Aorta (tissue), 5 donors: ENCODE results near the gene MYL6B. TPM values are rescaled to one million over a fixed set of nuclear protein-coding genes. Genes with fewer than 3 reads are reported as not detected.
"Not testable (repeated sequence)": the region's sequence is repeated elsewhere in the genome, so short reads cannot be mapped to it uniquely, and the experiment has no call there.

Source experiments
- ATAC-seq: fragments of 200-7000 bp; cut with Tn5 transposase; one replicate; pipeline ENCODE4 v1.9.1; 2022; ENCODE audit warnings: moderate library complexity; ENCODE audit not compliant: low FRiP score
- DNase-seq, 2 donors: peaks; one replicate each; pipeline ENCODE4 v3.0.0-alpha.2; 2020
- H3K27ac ChIP-seq, 2 donors: one replicate each; pipeline ENCODE4 v1.5.1; 2013; ENCODE audit warnings: low read length in 2 of 2, mild to moderate bottlenecking in 2 of 2, moderate library complexity in 2 of 2, control low read depth in 1 of 2, inconsistent platforms in 1 of 2, low read depth in 1 of 2
- H3K27me3 ChIP-seq, 2 donors: one replicate each; pipeline ENCODE4 v1.6.1; 2013; ENCODE audit warnings: control low read depth in 1 of 2, low read length in 1 of 2, mild to moderate bottlenecking in 1 of 2, moderate library complexity in 1 of 2; ENCODE audit not compliant: insufficient read depth in 2 of 2, control insufficient read depth in 1 of 2
- H3K36me3 ChIP-seq, 2 donors: one replicate each; pipeline ENCODE4 v1.6.1; 2013; ENCODE audit warnings: control low read depth in 1 of 2, low read length in 1 of 2, mild to moderate bottlenecking in 1 of 2; ENCODE audit not compliant: insufficient read depth in 2 of 2, control insufficient read depth in 1 of 2
- H3K4me1 ChIP-seq, 2 donors: one replicate each; pipeline ENCODE4 v1.6.1; 2013; ENCODE audit warnings: low read length in 2 of 2, control low read depth in 1 of 2, mild to moderate bottlenecking in 1 of 2, moderate library complexity in 1 of 2; ENCODE audit not compliant: insufficient read depth in 2 of 2, control insufficient read depth in 1 of 2
- H3K4me3 ChIP-seq, 2 donors: one replicate each; pipeline ENCODE4 v1.5.1; 2013; ENCODE audit warnings: low read length in 2 of 2, control low read depth in 1 of 2, mild to moderate bottlenecking in 1 of 2
- H3K9me3 ChIP-seq: one replicate; pipeline ENCODE4 v1.6.1; 2013; ENCODE audit warnings: mild to moderate bottlenecking, low read length; ENCODE audit not compliant: control insufficient read depth
- WGBS, 2 donors: extraction: QIAGEN DNeasy Blood & Tissue Kit; methylation state at CpG; one replicate each; pipeline ENCODE4 v1.1.7; 2013; 5-methylcytosine and 5-hydroxymethylcytosine counted together
- intact Hi-C, 2 donors: fragments of 100-400 bp; cut with DNase I; formaldehyde crosslinking; loops; one replicate each; pipeline versions ENCODE4 v1.14.2 to v1.15.0; 2022
- polyA plus RNA-seq, 2 donors: library from polyadenylated mRNA; stranded (reverse); fragments of 200-250 nt; gene quantifications; one replicate each; pipeline ENCODE4 v1.2.3, GENCODE V29; 2013
- total RNA-seq, 2 donors: library from RNA; stranded (reverse); fragmentation: NEBNext Ultra II Directional; extraction: Animal tissue kit (Norgen Biotek cat#: 25700); gene quantifications; one replicate each; pipeline ENCODE4 v1.2.1, GENCODE V29; 2021
- donor health status: healthy with polysubstance abuse.
- donor health status: Bipolar disorder and iron deficiency.
- donor health status: DM: no; HTN: no; CAD: no.
- donor health status: DM: no; HTN: no; CAD: no.
- donor health status: DM: yes; HTN: yes; CAD: no.

Gene MYL6B
- total and polyA plus RNA-seq, 4 donors = 30.2 to 101 (median 50.4) TPM

DNA sequence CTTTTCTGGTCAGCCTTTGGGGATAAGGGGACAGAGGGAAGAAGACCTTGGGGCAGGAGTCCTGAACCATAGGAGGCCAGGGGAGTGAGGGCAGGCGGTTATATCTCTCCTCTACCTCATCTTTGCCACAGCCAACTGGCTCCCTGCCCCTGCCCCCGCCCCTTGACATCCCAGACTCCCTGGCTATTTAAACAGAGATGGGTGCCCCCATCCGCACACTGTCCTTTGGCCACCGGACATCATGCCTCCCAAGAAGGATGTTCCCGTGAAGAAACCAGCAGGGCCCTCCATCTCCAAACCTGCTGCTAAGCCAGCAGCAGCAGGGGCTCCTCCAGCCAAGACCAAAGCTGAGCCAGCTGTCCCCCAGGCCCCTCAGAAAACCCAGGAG, 1.3 kb downstream of the MYL6B start:
- no peak for ATAC-seq
- DNase-seq = no peak
- intact Hi-C loops = no loop called here
- WGBS, 2 donors = 61 to 80% methylated on average over 5 of the region's 5 CpGs
- no peaks in the 10 kb centered on the region for H3K9me3 ChIP-seq
- H3K27ac ChIP-seq = no peak overlapping the region
- H3K27me3 ChIP-seq = no peaks in the 10 kb centered on the region
- H3K4me3 ChIP-seq = no peak overlapping the region
- no peaks in the 10 kb centered on the region for H3K36me3 ChIP-seq
- no peaks in the 10 kb centered on the region for H3K4me1 ChIP-seq

- no peaks in the 10 kb centered on the region for H3K36me3 ChIP-seq
- intact Hi-C loops = no loop called here
- H3K9me3 ChIP-seq = no peaks in the 10 kb centered on the region
- H3K27ac ChIP-seq = no peak overlapping the region
- WGBS, 2 donors = 94% methylated on average over 1 of the region's 1 CpG
- H3K4me3 ChIP-seq = no peak overlapping the region
- H3K27me3 ChIP-seq = no peaks in the 10 kb centered on the region
- DNase-seq = no peak
- no peak for ATAC-seq
- H3K4me1 ChIP-seq = no peaks in the 10 kb centered on the region
Observed at GRCh38 chr12:56154246-56154771, 1.9 kb downstream of the MYL6B start.

DNA sequence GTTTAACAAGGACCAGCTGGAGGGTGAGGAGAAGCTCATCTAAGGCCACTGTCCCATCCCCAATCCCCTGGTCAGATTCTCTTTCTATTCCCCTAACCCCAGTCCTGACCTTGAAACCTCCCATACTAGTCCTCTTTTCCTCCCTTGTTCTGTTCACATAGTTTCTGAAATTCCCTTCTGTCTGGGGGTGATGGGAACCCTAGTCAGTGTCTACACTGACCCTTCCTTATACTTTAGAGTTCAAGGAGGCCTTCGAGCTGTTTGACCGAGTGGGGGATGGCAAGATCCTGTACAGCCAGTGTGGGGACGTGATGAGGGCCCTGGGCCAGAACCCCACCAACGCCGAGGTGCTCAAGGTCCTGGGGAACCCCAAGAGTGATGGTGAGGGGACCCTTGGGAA, 2.4 kb downstream of the MYL6B start:
- no peak overlapping the region for H3K27ac ChIP-seq
- no peak overlapping the region for H3K4me3 ChIP-seq
- ATAC-seq (no peak), DNase-seq (no peak)
- intact Hi-C loops = loop anchor here in 1 of 2 donors (5.0 kb wide), 1 partner anchor 38 kb away; the partner anchor contains the start of genes RPL41 and ZC3H10
- H3K4me1 ChIP-seq = no peaks in the 10 kb centered on the region
- WGBS, 2 donors = 87 to 88% methylated on average over 5 of the region's 5 CpGs
- H3K9me3 ChIP-seq = no peaks in the 10 kb centered on the region
- H3K36me3 ChIP-seq = peaks cover 0 to 4% of the 10 kb centered on the region in 2 donors
- no peaks in the 10 kb centered on the region for H3K27me3 ChIP-seq

DNA sequence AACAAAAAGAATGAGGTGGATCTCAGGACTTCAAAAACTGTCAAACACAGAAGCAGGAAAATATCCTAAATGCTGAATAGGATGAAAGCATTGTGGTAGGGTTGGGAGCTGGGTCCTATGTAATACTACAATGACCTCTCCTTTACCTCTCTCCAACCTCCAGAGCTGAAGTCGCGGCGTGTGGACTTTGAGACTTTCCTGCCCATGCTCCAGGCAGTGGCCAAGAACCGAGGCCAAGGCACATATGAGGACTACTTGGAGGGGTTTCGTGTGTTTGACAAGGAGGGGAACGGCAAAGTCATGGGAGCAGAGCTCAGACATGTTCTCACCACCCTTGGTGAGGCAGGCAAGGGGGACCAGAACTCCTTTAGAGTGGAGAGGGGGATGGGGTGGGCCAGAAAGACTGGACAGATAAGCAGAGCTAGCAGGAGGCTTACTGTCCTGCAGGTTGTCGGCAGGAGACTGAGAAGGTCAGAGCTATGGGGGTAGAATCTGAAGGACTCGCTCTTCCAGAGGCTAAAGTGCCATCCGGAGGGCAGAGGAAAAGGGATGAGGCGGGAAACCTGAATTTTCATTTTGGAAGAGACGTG, 3.0 kb downstream of the MYL6B start:
- ATAC-seq = no peak
- H3K27me3 ChIP-seq = no peaks in the 10 kb centered on the region
- no peak overlapping the region for H3K27ac ChIP-seq
- no peaks in the 10 kb centered on the region for H3K4me1 ChIP-seq
- WGBS, 2 donors = 89% methylated on average over 11 of the region's 11 CpGs
- no peaks in the 10 kb centered on the region for H3K9me3 ChIP-seq
- DNase-seq = no peak
- H3K4me3 ChIP-seq = no peak overlapping the region
- H3K36me3 ChIP-seq = peaks cover 0 to 8% of the 10 kb centered on the region in 2 donors
- intact Hi-C loops = loop anchor here in 1 of 2 donors (5.0 kb wide), 1 partner anchor 38 kb away; the partner anchor contains the start of genes RPL41 and ZC3H10

GRCh38 chr12:56156464-56157200, 4.2 kb downstream of the MYL6B start:
- DNase-seq = peak in 1 of 2 donors; percentile 36
- peaks cover 0 to 13% of the 10 kb centered on the region in 2 donors for H3K36me3 ChIP-seq
- H3K9me3 ChIP-seq, H3K4me3 ChIP-seq, H3K27me3 ChIP-seq, H3K4me1 ChIP-seq, ATAC-seq: not testable (repeated sequence)
- 94 to 96% methylated on average over 21 of the region's 21 CpGs for WGBS, 2 donors
- intact Hi-C loops = loop anchor here in 1 of 2 donors (5.0 kb wide), 1 partner anchor 39 kb away; the partner anchor contains the start of genes RPL41 and ZC3H10
- H3K27ac ChIP-seq = peak overlapping the region in 1 of 2 donors; percentile 58

- peak; percentile 83 to 90 for DNase-seq
- WGBS, 2 donors = 3 to 4% methylated on average over 42 to 45 of the region's 45 CpGs
- H3K36me3 ChIP-seq = peaks cover 0 to 17% of the 10 kb centered on the region in 2 donors
- ATAC-seq = peak; percentile 79
- H3K4me1 ChIP-seq = no peaks in the 10 kb centered on the region
- peak overlapping the region; percentile 44 to 78 for H3K4me3 ChIP-seq
- H3K27ac ChIP-seq = peak overlapping the region in 1 of 2 donors; percentile 58
- no peaks in the 10 kb centered on the region for H3K9me3 ChIP-seq
- intact Hi-C loops = loop anchor here in 1 of 2 donors (5.0 kb wide), 1 partner anchor 40 kb away; the partner anchor contains the start of genes RPL41 and ZC3H10
- H3K27me3 ChIP-seq = no peaks in the 10 kb centered on the region
Observed at GRCh38 chr12:56157201-56158028, 5.0 kb downstream of the MYL6B start.

GRCh38 chr12:56158029-56158925, 5.9 kb downstream of the MYL6B start, which contains the start of gene MYL6:
Gene MYL6 (plus strand): TSS chr12:56158359. CDS start chr12:56158402, 43 bp downstream.
- intact Hi-C loops = loop anchor here in 1 of 2 donors (5.0 kb wide), 1 partner anchor 41 kb away; the partner anchor contains the start of genes RPL41 and ZC3H10
- WGBS, 2 donors = 0% methylated on average over 28 to 30 of the region's 30 CpGs
- Histone ChIP-seq H3K27me3 (no peaks in the 10 kb centered on the region), H3K4me3 (peak within 1 kb of the TSS; percentile 78 to 96), H3K36me3 (peaks cover 0 to 17% of the 10 kb centered on the region in 2 donors), H3K27ac (peak within 1 kb of the TSS; percentile 62 to 82), H3K9me3 (no peaks in the 10 kb centered on the region), H3K4me1 (no peaks in the 10 kb centered on the region)
- peak; percentile 95 to 97 for DNase-seq
- ATAC-seq = peak; percentile 95
